ENCODE data around the gene ACVR1B.

GRCh38 chr12:51949342-51950030 is 2.0 kb upstream of the ACVR1B start:
- TF ChIP-seq CTCF (IDR thresholded peaks at IDR 0.05), result no peak
- no peak for TF ChIP-seq EZH2 (IDR thresholded peaks at IDR 0.05)
